B cell (primary cell): ENCODE data around the gene NIPBL. TPM values are rescaled to one million over a fixed set of nuclear protein-coding genes. Genes with fewer than 3 reads are reported as not detected.

Source experiments
- ATAC-seq: fragments of 200-7000 bp; cut with Tn5 transposase; one replicate; pipeline ENCODE4 v1.10.0; 2021; ENCODE audit warnings: low read depth, mild to moderate bottlenecking, moderate number of reproducible peaks, moderate library complexity
- CTCF ChIA-PET: fragments of 350-600 bp; sonication (Branson Sonifier 250); formaldehyde crosslinking; loops from one replicate; lab custom pipeline; 2021; ENCODE audit warnings: antibody characterized with exemption, inconsistent platforms; lab: Charles Lee
- POLR2A ChIA-PET: fragments of 350-600 bp; sonication (Branson Sonifier 250); formaldehyde crosslinking; loops from one replicate; lab custom pipeline; 2021; ENCODE audit warnings: antibody characterized with exemption; lab: Charles Lee
- DNase-seq: peaks from one replicate; pipeline ENCODE4 v3.0.0; 2013
- H2AFZ ChIP-seq: 2 replicates; pipeline ENCODE4 v1.6.1; 2012; ENCODE audit warnings: mild to moderate bottlenecking, low read depth, low read length; ENCODE audit not compliant: insufficient read depth, poor library complexity, severe bottlenecking
- H3K27ac ChIP-seq, 2 donors: 1 replicate in 1 of 2; 2 replicates in 1 of 2; pipeline ENCODE4 v1.5.1; 2012 to 2013; ENCODE audit warnings: low read length in 2 of 2, mild to moderate bottlenecking in 2 of 2, moderate library complexity in 1 of 2
- H3K27me3 ChIP-seq, 4 experiments: fragments of 200-600 bp in 1 of 4; sonication (generic) in 1 of 4; replicated peaks in 1 of 4; 1 replicate in 2 of 4; 2 replicates in 2 of 4; pipeline versions ENCODE4 v1.6.1 to v1.7.0; 2013 to 2016; ENCODE audit warnings: low read length in 3 of 4, mild to moderate bottlenecking in 2 of 4, mixed read lengths in 1 of 4, moderate library complexity in 1 of 4; ENCODE audit not compliant: insufficient read depth in 4 of 4, control insufficient read depth in 3 of 4; ENCODE audit errors: control extremely low read depth in 1 of 4
- H3K36me3 ChIP-seq, 2 experiments: replicated peaks in 1 of 2; 1 replicate in 1 of 2; 2 replicates in 1 of 2; pipeline versions ENCODE4 v1.6.1 to v1.7.1; 2013; ENCODE audit warnings: low read length in 1 of 2; ENCODE audit not compliant: insufficient read depth in 2 of 2, control insufficient read depth in 1 of 2; ENCODE audit errors: control extremely low read depth in 1 of 2, extremely low read depth in 1 of 2
- H3K4me1 ChIP-seq, 2 donors: fragments of 200-600 bp in 1 of 2; sonication (generic) in 1 of 2; 1 replicate in 1 of 2; 2 replicates in 1 of 2; pipeline versions ENCODE4 v1.5.1 to v1.6.1; 2013 to 2017; ENCODE audit warnings: low read length in 2 of 2; ENCODE audit not compliant: control insufficient read depth in 2 of 2, insufficient read depth in 2 of 2
- H3K4me2 ChIP-seq: replicated peaks from 2 replicates; pipeline ENCODE3; 2012; ENCODE audit warnings: mild to moderate bottlenecking, low read depth, low read length; ENCODE audit not compliant: poor library complexity, severe bottlenecking
- H3K4me3 ChIP-seq, 5 experiments: fragments of 200-600 bp in 1 of 5; sonication (generic) in 1 of 5; 1 replicate in 3 of 5; 2 replicates in 2 of 5; pipeline versions ENCODE4 v1.5.1 to v1.7.0; 2011 to 2016; ENCODE audit warnings: low read length in 4 of 5, mild to moderate bottlenecking in 4 of 5, low read depth in 2 of 5, control low read depth in 1 of 5, moderate library complexity in 1 of 5; ENCODE audit not compliant: insufficient read depth in 1 of 5; ENCODE audit errors: control extremely low read depth in 1 of 5, extremely low read depth in 1 of 5
- H3K79me2 ChIP-seq: fragments of 200-600 bp; sonication (generic); one replicate; pipeline ENCODE4 v1.6.0; 2016; ENCODE audit warnings: low read length; ENCODE audit not compliant: control insufficient read depth, insufficient read depth
- H3K9ac ChIP-seq: fragments of 200-600 bp; sonication (generic); 2 replicates; pipeline ENCODE4 v1.6.1; 2017; ENCODE audit warnings: mild to moderate bottlenecking, low read length, moderate library complexity
- H3K9me3 ChIP-seq, 3 donors: one replicate each; pipeline versions ENCODE4 v1.6.1 to v1.7.1; 2013; ENCODE audit warnings: low read length in 2 of 3; ENCODE audit not compliant: control insufficient read depth in 2 of 3, insufficient read depth in 1 of 3; ENCODE audit errors: control extremely low read depth in 1 of 3
- H4K20me1 ChIP-seq: 2 replicates; pipeline ENCODE4 v1.6.0; 2012; ENCODE audit warnings: mild to moderate bottlenecking, low read length; ENCODE audit not compliant: insufficient read depth, control insufficient read depth, poor library complexity, severe bottlenecking
- H3K27ac Mint-ChIP-seq: one replicate; pipeline ENCODE4 v1.8.0; 2021; ENCODE audit warnings: mixed read lengths
- H3K27me3 Mint-ChIP-seq: one replicate; pipeline ENCODE4 v1.8.0; 2021; ENCODE audit warnings: mixed read lengths
- H3K4me1 Mint-ChIP-seq: one replicate; pipeline ENCODE4 v1.8.0; 2021; ENCODE audit warnings: mixed read lengths
- H3K4me3 Mint-ChIP-seq: one replicate; pipeline ENCODE4 v1.8.0; 2021; ENCODE audit warnings: mixed read lengths
- H3K9me3 Mint-ChIP-seq: one replicate; pipeline ENCODE4 v1.8.0; 2022; ENCODE audit warnings: mixed read lengths; ENCODE audit not compliant: insufficient read depth
- CTCF ChIP-seq: fragments of 200-600 bp; IDR thresholded peaks from one replicate; pipeline ENCODE4 v1.8.0; 2022; ENCODE audit warnings: antibody characterized with exemption, mild to moderate bottlenecking
- EZH2 ChIP-seq: IDR thresholded peaks from 2 replicates; pipeline ENCODE4 v1.6.1; 2012; ENCODE audit warnings: borderline replicate concordance, low read depth, mild to moderate bottlenecking, moderate library complexity, low read length; ENCODE audit not compliant: insufficient read depth, poor library complexity, severe bottlenecking
- WGBS: methylation state at CpG from one replicate; pipeline ENCODE4 v1.1.5; 2013; ENCODE audit warnings: missing lambda C conversion rate; ENCODE audit not compliant: insufficient coverage; 5-methylcytosine and 5-hydroxymethylcytosine counted together
- intact Hi-C: fragments of 100-400 bp; cut with micrococcal nuclease; formaldehyde crosslinking; loops from one replicate; pipeline ENCODE4 v1.10.0; 2022
- polyA plus RNA-seq: library from polyadenylated mRNA; depleted of rRNA; stranded (reverse); fragments of >200 nt; gene quantifications from 2 replicates; pipeline ENCODE4 v1.2.3, GENCODE V29; 2012
- total RNA-seq, 2 donors: library from RNA; stranded (reverse); fragments of 120-200 nt in 1 of 2; gene quantifications; 1 replicate in 1 of 2; 2 replicates in 1 of 2; pipeline versions ENCODE4 v1.2.3 to v1.2.4, GENCODE V29; 2013 to 2022

Gene NIPBL
- total and polyA plus RNA-seq, 2 donors (not counting 1 experiment from before 2014, with no cell fraction given): 24.7 to 112 TPM

GRCh38 chr5:36948041-36948440 lies 71.5 kb downstream of the NIPBL start:
- Histone ChIP-seq H3K79me2 (peaks cover 93% of the 10 kb centered on the region), H3K9me3 (no peaks in the 10 kb centered on the region), H3K27me3 (no peaks in the 10 kb centered on the region), H3K4me2 (no peak overlapping the region), H3K4me3 (no peak overlapping the region), H3K27ac (no peak overlapping the region), H2AFZ (no peak overlapping the region), H3K4me1 (peaks cover 2 to 18% of the 10 kb centered on the region in 2 donors), H3K9ac (no peak overlapping the region), H4K20me1 (peaks cover 74% of the 10 kb centered on the region), H3K36me3 (no peaks in the 10 kb centered on the region)
- Mint-ChIP-seq H3K27ac (no peak overlapping the region), H3K9me3 (no peaks in the 10 kb centered on the region), H3K27me3 (no peaks in the 10 kb centered on the region), H3K4me3 (no peak overlapping the region), H3K4me1 (peaks cover 57% of the 10 kb centered on the region)
- ChIA-PET CTCF (interaction anchor here (1.9 kb wide), 1 partner anchor 78 kb away, joined by 6 read pairs; no protein-coding TSS in a partner anchor), POLR2A (no interaction called here)
- TF ChIP-seq EZH2 (no peak), CTCF (no peak)
- intact Hi-C loops: no loop called here
- DNase-seq: no peak
- ATAC-seq: no peak

GRCh38 chr5:36948650-36949049 lies 72.1 kb downstream of the NIPBL start:
- H3K4me1 Mint-ChIP-seq: peaks cover 60% of the 10 kb centered on the region
- WGBS: no CpG with 5 or more reads among the region's 1 CpG

More at GRCh38 chr5:36948650-36949049, 72.1 kb downstream of the NIPBL start:
- Mint-ChIP-seq H3K27me3 (no peaks in the 10 kb centered on the region), H3K4me3 (no peak overlapping the region), H3K27ac (no peak overlapping the region), H3K9me3 (no peaks in the 10 kb centered on the region)
- Histone ChIP-seq H3K4me1 (peaks cover 2 to 24% of the 10 kb centered on the region in 2 donors), H3K4me3 (no peak overlapping the region), H3K36me3 (no peaks in the 10 kb centered on the region), H4K20me1 (peaks cover 77% of the 10 kb centered on the region), H3K9me3 (no peaks in the 10 kb centered on the region), H3K27me3 (no peaks in the 10 kb centered on the region), H2AFZ (no peak overlapping the region), H3K4me2 (no peak overlapping the region), H3K79me2 (peaks cover 89% of the 10 kb centered on the region), H3K27ac (no peak overlapping the region), H3K9ac (no peak overlapping the region)
- ATAC-seq: no peak
- no peak for DNase-seq
- TF ChIP-seq CTCF (no peak), EZH2 (no peak)
- ChIA-PET POLR2A (no interaction called here), CTCF (interaction anchor here (0.5 kb wide), 1 partner anchor 518 kb away, joined by 4 read pairs; no protein-coding TSS in a partner anchor)
- intact Hi-C loops: no loop called here
